ENCODE data around the gene VSIR.

Gene VSIR

DNA sequence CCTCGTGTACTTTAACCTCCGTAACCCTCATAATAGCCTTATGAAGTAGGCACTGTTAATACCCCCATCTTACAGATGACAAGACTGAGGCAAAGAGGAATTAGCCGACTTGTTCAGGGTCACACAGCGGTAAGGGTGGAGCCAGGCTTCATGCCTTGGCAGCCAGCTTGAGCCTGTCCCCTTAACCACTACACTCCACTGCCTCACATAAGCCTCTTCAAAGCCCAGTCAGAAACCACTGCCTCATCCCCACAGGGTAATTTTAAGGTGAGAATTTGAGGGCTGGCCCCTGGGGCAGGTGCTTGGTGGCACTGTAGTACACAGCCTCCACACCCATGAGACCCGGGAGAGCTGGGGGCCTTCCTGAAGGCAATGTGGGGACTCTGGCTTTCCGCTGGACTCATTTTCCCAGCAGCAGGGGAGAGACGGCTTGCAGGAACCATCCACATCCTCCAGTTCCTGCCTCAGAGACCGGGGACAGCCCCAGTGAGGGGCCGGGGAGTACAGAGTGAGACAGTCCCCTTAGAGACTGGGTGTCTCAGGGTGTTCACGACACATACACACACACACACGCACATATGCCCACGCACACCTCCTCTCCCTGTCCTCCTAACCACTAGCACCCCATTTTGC is 46.1 kb downstream of the VSIR start:
- no peak for DNase-seq

DNA sequence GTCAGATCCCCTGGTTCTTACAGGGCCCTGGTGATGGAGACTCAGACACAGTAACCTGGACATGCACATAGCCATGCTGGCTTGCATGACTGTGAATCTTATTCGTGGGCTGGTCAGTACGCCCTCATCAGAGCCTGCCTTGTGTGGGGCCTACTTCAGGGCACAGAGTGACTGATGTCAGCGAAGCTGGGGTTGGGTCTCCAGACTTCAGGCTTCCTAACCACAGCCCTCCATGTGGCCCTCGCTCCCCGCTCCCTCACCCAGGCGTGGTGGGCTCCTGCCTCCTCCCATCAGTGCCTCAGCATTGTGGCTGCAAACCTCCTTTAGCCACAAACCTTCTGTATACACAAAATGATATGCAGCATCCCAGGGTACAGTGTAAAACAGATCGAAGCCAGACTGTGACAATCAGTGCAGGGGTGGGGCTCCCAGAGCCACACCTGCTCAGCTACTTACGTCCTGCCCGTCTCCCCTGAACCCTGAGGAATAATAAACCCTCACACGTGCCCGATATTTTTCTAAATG is 46.7 kb downstream of the VSIR start:
- DNase-seq = no peak

DNA sequence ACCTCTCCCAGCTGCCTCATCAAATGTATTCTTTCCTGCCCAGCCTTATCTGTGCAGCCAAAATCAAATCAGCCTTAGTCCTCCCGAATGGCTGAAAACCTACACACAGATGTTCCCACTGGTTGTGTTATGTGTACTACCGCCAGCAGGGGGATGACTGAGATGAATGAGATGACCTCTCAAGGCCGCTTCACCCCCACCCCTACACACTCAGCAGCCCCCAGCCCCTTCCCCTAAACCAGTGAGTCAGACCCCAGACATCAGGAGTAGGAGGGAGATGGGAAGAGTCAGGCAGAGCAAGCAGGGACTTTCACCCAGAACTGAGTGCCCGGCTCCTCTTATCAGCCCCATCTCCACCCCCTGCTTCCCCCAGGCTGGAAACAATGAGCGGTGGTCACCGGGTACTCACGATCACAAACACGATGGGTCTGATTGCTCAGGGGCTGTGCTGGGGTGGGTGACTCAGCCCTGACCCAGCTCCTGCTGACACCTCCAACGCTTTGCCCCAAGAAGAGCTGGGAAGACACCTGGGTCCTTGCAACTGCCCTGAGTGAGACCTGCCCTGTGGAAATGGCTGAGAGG is 47.2 kb downstream of the VSIR start:
- DNase-seq = no peak

DNA sequence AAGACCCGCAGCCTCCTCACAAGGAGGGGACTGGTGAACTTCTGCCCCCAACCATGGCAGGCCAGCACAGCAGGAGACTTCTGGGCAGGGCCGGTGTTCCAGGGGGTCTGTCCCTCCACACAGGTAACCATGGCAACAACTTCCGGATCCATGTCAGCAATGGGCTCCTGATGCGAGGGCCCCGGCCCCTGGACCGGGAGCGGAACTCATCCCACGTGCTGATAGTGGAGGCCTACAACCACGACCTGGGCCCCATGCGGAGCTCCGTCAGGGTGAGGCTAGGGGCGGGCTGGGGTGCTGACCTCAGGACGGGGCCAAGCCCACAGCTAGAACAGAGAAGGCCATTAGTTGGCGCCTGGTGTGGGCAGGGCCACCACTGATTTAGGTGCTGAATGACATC is 48.1 kb downstream of the VSIR start:
- DNase-seq = no peak

DNA sequence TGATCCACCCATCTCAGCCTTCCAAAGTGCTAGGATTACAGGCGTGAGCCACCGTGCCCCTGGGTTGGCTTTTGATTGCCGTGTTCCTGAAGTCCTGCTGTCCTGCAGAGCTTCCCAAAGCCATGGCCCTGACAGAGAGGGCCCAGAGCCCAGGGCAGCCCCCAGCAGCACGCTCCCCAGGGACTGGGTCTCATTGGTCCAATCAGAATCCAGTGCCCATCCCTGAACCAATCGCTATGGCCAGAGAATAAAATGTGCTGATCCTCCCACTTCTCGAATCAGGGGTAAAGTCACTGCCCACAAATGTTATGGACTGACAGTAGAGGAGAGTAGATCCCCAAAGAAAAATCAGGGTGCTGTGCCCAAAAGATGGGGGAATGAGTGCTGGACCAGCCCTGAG is 48.8 kb downstream of the VSIR start:
- DNase-seq = no peak

DNA sequence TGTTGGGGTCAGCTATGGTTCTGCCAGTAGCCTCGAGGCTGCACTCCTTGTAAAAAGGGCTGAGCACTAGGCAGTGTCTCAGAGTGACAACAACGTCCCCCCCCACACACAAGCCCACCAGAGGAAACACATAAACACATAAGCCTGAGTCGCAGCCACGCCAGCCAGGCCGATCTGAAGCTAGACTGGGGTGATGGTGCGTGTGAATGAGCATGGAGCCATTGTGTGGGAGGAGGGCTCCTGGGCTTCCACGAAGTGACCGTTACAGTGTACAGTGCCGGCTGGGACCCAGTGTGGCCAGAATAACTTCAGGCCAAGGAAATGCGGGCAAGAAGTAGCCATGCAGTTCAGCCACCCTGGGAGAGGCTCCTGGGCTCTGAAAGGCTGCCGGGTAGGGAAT is 50.0 kb downstream of the VSIR start:
- DNase-seq = no peak

DNA sequence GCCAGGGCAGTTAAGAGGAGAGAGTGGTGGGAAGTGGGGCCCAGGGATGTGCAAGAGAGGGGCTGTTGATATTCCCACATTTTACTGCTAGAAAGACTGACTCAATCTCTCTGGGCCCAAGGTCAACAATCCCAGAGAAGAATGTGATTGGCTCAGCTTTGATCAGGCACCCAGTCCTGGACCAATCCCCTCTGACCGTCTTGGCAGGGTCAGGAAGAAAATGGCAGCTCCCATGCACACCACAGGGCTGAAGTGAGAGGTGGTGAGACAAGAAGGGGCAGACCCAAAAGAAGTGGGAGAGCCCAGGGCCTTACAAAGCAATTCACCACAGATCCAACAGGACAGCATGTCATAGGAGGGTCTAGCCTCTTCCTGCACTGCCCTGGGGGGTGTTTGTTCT is 50.5 kb downstream of the VSIR start:
- DNase-seq = no peak

DNA sequence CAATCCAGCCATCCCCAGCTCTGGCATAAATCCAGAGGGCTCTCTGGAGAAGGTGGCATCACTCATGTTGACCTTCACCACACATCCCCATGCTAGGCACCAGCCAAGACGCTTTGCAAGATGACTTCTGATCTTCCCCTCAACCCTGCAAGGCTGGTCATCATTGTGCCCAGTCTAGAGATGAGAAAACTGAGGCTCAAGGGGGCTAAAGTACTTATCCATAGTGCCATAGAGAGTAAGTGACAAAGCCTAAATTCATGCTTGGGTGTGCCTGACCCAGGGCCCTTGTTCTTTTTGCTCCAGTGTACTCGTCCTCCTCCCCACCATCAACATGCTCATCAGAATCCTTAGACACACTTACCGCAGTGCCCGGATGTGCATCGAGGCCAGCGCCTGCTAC is 52.0 kb downstream of the VSIR start:
- DNase-seq = no peak

DNA sequence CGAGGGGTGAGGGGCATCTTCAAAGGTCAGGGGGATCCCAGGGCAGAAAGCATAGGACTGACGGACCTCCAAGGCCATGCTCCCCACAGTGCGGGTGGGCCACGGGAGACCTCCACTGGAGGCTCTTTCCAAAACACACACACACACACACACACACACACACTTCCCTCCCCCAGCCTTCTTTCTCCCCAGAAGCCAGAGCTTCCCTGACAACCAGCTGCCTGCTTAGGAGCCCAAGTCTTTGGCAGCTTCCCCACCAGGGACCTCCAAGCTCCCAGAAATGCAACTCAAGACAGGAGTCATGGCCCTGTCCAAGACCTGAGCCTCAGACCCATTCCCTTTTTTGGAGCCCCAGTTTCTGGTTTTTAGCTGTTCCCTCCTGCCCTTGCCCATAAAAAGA is 53.0 kb downstream of the VSIR start:
- DNase-seq = no peak

DNA sequence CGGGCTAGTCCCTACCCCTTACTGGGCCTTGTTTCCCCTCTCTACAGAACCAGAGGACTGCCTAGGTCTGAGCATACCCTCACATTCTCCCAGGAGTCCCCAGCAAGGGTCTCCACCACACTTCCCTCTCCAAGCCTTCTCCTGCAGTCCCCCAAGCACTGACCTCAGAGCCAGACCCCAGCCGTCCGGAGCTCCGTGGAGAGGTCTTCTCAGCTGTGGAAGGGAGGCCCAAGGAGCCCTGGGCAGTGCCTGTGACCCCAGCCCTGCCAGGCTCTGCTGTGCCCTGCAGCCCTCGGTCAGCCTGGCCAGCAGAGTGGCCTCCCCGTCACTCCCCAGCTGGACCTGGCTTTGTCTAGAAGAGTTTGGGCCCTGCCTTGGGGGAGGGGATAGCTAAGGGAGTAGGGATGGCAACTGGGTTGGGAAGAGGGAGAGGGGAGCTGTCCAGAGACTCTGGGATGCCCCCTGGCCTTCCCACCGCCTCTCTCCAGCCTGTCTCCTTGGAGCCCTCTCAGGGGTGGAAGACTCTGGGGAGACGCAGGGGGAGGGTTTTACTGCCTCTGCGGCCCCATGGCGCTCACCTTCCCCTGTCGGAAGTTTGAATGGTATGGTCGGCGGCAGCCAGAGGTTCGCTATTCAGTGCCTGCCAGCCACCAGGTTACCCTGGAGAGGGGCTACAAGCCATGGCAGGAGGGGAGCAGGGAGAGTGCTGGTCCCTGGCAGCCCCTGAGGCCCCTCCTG is 53.7 kb downstream of the VSIR start, which contains the start of gene C10orf105:
TSS of gene C10orf105 (minus strand) at position 315 of the 738 bp plus-strand sequence. CDS start 3,441 bp downstream, outside the sequence.
- no peak for DNase-seq

DNA sequence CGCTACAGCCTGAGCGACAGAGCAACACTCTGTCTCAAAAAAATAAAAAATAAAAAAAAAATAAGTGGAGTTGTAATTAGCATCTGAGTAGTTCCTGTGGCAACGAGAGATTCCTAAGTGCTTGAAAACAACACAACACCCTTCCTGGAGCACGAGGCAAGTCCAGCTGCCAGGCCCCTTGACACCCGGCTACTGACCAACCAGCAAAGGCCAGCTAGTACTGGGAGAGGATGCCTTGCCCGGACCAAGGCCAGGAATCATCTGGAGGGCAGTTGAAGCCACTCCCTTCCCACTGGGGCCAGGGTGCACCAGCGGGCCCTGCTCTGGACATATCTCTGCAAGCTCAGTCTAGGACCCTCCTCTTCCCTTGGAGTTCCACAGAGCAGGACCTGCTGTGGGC is 54.3 kb downstream of the VSIR start:
- no peak for DNase-seq

DNA sequence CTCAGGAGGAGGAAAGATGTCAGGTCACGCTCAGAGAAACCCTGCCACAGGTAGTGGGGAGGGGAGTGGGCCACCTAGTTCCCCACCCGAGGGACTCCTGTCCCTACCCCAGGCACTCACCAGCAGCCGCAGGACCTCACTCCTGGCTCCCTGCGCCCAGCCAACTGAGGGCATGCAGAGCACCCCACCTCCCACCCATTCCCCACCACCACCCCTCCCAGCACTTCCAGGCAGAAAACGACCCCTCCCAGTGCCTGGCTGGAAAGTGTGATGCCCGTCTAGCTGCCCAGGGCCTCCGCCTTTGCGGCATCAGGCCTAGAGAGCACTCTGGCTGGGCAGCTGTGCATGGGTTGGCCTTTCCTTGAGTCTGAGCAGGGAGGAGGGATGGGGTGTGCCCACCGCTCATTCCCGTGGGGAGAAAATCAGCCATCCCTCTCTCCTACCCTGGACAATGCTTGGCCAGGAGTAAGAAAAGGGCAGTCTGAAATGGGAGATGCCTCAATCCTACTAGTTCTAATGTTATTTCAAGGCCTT is 55.1 kb downstream of the VSIR start:
- no peak for DNase-seq

DNA sequence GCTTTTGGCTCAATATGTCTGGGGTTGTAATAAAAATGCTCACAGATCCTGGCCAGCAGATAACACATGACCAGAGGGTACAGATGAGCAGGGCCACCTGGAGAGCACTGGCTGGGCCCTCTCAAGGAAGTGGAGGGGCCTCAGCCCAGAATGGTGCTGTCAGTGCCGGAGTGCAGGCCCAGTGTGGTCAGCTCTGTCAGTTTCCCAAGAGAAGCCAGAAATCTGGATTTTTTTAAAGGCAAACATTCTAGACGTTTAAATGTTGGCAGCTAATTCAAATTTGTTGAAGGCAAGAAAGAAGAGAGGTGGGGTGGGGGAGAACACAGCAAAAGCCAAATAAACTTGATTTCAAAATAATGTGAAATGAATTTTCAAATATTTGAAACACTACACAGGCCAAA is 55.8 kb downstream of the VSIR start:
- no peak for DNase-seq

DNA sequence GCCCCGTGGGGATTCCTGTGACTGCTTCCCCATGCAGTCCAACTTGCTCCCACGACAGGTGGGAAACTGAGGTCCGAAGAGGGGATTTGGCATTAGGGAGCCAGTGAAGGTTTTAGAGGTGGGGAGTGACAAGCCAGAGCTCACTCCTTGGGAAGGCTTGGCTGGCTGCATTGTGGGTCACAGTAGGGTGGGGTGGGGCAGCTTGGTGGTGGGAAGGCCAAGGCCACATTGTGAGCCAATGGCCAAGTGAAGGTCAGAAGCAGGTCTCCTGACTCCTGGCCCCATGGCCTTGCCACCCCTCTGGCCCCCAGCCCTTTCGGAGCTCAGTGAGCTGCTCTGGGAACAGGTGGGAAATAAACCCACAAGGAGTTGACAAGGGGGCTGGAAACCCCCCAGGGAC is 56.3 kb downstream of the VSIR start:
- DNase-seq = no peak

DNA sequence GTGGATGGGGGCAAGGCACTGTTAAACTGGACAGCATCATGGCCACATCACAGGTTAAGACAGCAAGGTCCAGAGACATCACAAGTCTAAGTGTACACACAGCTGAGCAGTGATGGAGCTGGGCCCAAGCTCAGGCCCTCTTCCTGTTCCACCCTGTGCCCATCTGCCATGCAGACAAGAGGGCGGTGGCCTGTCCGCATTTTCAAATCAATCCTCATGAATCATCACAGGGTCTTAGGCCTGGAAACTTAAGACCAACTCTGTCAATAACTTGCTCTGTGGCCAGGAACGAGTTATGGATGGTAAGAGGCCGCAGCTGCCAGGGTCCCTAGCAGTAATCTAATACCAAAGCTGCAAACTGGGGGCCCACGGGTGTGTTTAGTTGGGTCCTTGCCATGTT is 56.9 kb downstream of the VSIR start:
- no peak for DNase-seq

DNA sequence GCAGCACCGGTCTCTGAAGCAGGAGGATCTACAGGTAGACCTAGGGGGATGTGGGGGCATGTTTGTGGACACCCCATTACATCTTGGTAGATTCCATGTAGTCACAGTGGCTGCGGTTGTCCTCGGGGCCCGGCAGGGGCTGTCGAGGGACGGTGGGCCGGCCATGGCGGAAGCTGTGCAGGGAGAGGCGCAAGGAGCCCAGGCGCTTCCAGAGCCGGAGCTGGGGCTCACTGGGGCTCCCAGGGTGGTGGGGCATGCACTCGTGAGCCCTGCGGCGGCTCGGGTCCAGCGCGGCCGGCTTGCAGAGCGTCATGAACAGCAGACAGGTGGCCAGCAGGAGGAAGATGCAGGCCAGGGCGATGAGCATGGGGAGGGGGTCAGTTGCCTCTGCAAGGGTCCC is 57.5 kb downstream of the VSIR start:
- no peak for DNase-seq

DNA sequence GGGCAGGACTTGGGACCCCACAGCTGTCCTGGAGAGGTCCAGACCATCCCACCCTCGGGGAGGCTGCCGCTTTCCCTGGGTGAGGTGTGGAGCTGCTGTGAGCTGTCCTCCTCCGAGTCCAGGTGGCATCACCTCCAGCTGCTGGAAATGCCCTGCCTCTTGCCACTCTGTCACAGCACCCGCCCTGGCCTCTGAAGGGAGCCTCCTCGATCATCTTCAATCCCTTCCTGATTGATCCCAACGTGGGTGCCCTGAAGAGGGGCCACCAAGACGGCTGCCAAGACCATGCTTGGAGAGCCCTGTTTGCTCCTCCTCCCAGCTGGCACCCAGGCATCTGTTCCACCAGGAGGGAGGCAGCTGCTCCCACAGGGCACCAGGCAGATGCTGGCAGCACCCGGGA is 58.3 kb downstream of the VSIR start:
- DNase-seq = no peak

DNA sequence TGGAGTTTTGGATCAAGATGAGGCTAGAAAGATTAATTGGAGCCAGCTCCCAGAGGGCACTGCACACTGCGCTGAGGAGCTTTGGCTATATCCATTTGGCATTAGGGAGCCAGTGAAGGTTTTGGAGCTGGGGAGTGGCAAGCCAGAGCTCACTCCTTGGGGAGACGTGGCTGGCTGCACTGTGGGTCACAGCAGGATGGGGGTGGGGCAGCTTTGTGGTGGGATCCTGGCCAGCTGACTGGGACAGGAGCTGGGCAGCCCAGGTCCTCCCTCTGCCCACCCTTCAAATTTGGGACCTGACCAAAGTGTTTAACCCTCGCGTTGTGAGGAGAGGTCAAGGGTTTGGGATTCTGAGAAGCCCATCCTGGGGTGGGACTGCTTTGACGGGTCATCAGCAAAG is 58.7 kb downstream of the VSIR start:
- no peak for DNase-seq

DNA sequence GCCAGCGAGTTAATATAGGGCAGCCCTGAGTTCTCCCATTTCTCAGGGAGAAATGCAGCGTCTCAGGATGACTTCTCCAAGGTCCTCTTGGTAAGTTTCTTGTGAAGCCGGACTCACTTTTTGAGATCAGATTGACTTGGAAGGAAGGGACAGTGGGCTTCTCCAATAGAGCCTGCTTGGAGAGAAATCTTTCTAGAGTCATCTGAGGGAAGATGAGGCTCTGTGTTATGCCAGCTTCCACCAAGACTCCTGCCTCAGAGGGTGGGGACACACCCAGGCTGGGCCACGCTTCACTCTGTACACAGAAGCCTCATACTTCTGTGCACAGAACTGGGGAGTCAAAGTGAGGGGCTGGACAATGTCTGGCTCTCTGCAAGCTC is 59.3 kb downstream of the VSIR start:
- no peak for DNase-seq

DNA sequence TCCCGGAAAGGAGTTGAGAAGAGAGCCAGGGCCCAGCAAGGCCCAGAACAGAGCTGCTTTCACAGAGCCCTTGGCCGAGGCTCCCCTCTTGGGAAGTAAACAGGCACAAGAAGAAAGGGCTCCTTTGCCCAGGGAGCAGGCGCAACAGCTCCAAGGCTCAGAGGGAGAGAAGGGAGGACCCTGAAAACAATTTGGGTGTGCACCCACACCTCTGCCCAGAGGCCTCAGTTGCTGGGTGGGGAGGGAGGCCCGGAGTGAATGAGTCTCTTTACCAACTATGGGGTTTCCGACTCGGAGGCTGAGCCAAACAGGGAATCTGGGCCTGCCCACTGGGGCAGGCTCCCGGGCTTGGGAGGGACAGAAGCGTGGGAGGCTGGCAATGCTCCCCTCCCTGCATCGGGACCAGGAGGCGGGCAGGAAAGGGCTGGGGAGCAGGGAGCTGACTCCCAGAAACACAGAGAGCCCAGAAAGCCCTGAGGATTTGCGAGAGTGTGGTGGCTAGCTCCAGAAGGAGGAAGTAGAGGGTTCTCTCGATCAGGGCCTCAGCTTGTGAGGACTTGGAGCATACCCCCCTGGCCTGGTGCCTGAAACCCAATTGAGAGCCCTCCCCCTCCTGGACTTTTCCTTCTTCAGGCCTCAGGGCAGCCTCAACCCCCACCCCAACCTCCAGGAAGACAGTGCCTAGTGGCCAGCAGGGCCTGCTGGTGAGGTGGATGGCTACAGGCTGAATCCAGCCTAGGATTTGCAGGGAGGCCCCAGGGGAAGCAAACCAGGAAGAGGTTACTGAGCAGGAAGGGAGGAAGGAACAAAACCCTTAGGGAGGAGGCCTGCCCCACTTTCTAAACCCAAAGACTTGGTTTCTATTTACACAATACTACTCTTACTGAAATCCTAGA is 59.9 kb downstream of the VSIR start:
- DNase-seq = no peak

DNA sequence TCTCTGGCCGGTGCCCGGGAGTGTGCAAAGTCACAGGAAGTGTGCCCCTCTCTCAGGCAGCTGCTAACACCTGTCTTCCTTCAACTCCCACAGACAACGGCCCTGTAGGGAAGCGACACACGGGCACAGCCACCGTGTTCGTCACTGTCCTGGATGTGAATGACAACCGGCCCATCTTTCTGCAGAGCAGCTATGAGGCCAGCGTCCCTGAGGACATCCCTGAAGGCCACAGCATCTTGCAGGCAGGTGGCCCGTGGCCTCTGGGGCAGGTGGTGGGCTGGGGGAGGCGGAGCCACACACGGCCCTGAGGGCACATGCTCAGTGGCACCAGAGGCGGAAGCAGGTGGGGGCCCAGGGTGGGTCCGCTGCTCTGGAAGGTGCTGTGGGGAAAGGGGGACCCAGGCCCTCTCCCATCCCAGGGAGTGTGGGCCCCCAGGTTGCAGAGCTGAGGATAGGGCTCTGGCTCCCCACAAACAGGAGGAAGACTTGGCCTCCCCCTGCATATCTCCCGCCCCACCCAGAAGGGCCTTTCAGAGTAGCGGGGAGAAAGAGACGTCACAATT is 60.7 kb downstream of the VSIR start:
- DNase-seq = no peak

DNA sequence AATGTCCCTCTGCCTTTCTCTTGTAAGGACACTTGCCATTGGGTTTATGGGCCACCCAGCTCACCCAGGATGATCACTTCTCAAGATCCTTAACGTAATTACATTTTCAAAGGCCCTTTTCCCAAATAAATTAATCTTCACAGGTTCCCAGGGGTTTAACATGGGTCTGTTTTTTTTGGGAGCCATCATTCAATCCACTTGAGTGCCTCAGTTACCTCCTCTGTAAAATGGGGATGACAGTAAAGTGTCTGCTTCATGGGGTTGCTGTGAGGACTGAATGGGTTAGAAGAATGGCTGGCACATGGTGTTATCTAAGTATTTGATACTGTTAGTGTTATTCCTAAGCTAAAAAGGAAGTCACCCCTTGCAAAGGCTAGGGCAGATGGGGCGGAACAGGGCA is 61.1 kb downstream of the VSIR start:
- no peak for DNase-seq

Measured in NCI-H2227 treated with DMSO at 0.1 percent for 48 hours (cell line).